GM12878 (cell line): ENCODE measurements around the gene IL31. TPM values are rescaled to one million over a fixed set of nuclear protein-coding genes. Genes with fewer than 3 reads are reported as not detected.

Source experiments
- ATAC-seq: fragments of 200-7000 bp; cut with Tn5 transposase; 3 replicates; pipeline ENCODE4 v1.9.1; 2020; ENCODE audit warnings: mild to moderate bottlenecking, moderate library complexity
- BruUV-seq: library from RNA; stranded (reverse); fragments of 400-500 nt; replicated peaks from 2 replicates; lab custom pipeline; 2021; lab: Mats Ljungman, UMichigan
- CTCF ChIA-PET: fragments of 300-600 bp; sonication (Branson Sonifier 250); formaldehyde crosslinking; extraction: SDS; loops from one replicate; lab custom pipeline; 2021; ENCODE audit warnings: inconsistent platforms; lab: Yijun Ruan, JAX
- POLR2A ChIA-PET: fragments of 350-600 bp; formaldehyde crosslinking; extraction: SDS; loops from one replicate; lab custom pipeline; 2021; ENCODE audit warnings: inconsistent platforms; lab: Charles Lee
- RAD21 ChIA-PET: fragments of 300-600 bp; sonication (Branson Sonifier 250); formaldehyde crosslinking; loops from one replicate; lab custom pipeline; 2023; ENCODE audit warnings: antibody characterized with exemption; ENCODE audit not compliant: unreplicated experiment; lab: Charles Lee
- SMC1A ChIA-PET: fragments of 300-600 bp; sonication (Branson Sonifier 250); formaldehyde crosslinking; loops from one replicate; lab custom pipeline; 2023; ENCODE audit not compliant: unreplicated experiment, uncharacterized antibody; lab: Charles Lee
- DNase-seq: peaks from one replicate; pipeline ENCODE4 v3.0.0-alpha.2; 2011; ENCODE audit warnings: low read depth, low spot score
- FAIRE-seq: peaks from 3 replicates; lab custom pipeline; 2011; peaks lifted over from hg19 to GRCh38; lab: Jason Lieb, UNC
- H2AFZ ChIP-seq: 2 replicates; pipeline ENCODE4 v1.6.0; 2011; ENCODE audit warnings: low read depth, low read length, control low read depth; ENCODE audit not compliant: control insufficient read depth
- H3K27ac ChIP-seq: 2 replicates; pipeline ENCODE4 v1.5.1; 2011; ENCODE audit warnings: control low read depth; ENCODE audit not compliant: control insufficient read depth, insufficient read depth
- H3K27me3 ChIP-seq, 2 experiments: replicated peaks in 1 of 2; 2 replicates each; pipeline versions ENCODE4 v1.6.0 to v1.6.1; 2011; ENCODE audit warnings: low read length in 1 of 2; ENCODE audit not compliant: control insufficient read depth in 2 of 2, insufficient read depth in 2 of 2
- H3K36me3 ChIP-seq, 2 experiments: 2 replicates each; pipeline ENCODE4 v1.5.1; 2011; ENCODE audit warnings: low read length in 1 of 2; ENCODE audit not compliant: control insufficient read depth in 2 of 2, insufficient read depth in 2 of 2
- H3K4me1 ChIP-seq: 2 replicates; pipeline ENCODE4 v1.6.1; 2011; ENCODE audit warnings: mild to moderate bottlenecking, low read length, moderate library complexity, mixed read lengths; ENCODE audit not compliant: control insufficient read depth, insufficient read depth
- H3K4me2 ChIP-seq: 2 replicates; pipeline ENCODE4 v1.6.0; 2011; ENCODE audit warnings: control low read depth; ENCODE audit not compliant: control insufficient read depth, insufficient read depth
- H3K4me3 ChIP-seq: fragments of 200-600 bp; sonication (generic); 2 replicates; pipeline ENCODE4 v1.5.1; 2016
- H3K79me2 ChIP-seq: 2 replicates; pipeline ENCODE4 v1.6.0; 2011; ENCODE audit warnings: low read length; ENCODE audit not compliant: control insufficient read depth, insufficient read depth
- H3K9ac ChIP-seq: 2 replicates; pipeline ENCODE4 v1.8.0; 2011; ENCODE audit warnings: low read length, control low read depth, mixed read lengths; ENCODE audit not compliant: control insufficient read depth, insufficient read depth
- H3K9me3 ChIP-seq: replicated peaks from 3 replicates; pipeline ENCODE4 v1.5.1; 2011; ENCODE audit warnings: mild to moderate bottlenecking, low read length; ENCODE audit not compliant: control insufficient read depth, insufficient read depth
- H4K20me1 ChIP-seq: 2 replicates; pipeline ENCODE4 v1.6.0; 2011; ENCODE audit not compliant: control insufficient read depth, insufficient read depth
- BACH1 ChIP-seq: fragments of 450-650 bp; IDR thresholded peaks from 2 replicates; pipeline ENCODE4 v1.6.1; 2017; ENCODE audit warnings: mild to moderate bottlenecking, borderline replicate concordance
- CHD4 ChIP-seq: fragments of 200-600 bp; sonication (generic); IDR thresholded peaks from 2 replicates; pipeline ENCODE4 v1.6.1; 2016; ENCODE audit warnings: mild to moderate bottlenecking
- E2F4 ChIP-seq: IDR thresholded peaks from 2 replicates; pipeline ENCODE4 v1.6.1; 2012; ENCODE audit warnings: low read depth, low read length, improper control_type of control experiment
- EED ChIP-seq: sonication (generic); IDR thresholded peaks from 2 replicates; pipeline ENCODE4 v1.6.1; 2016; ENCODE audit warnings: antibody characterized with exemption, low read depth
- ESRRA ChIP-seq: IDR thresholded peaks from 2 replicates; pipeline ENCODE4 v1.6.1; 2012; ENCODE audit warnings: mild to moderate bottlenecking, low read length, improper control_type of control experiment
- EZH2 ChIP-seq: IDR thresholded peaks from 2 replicates; pipeline ENCODE4 v1.6.1; 2012; ENCODE audit warnings: low read depth, mild to moderate bottlenecking, control low read depth, inconsistent platforms, low read length, borderline replicate concordance; ENCODE audit not compliant: control insufficient read depth
- KAT2A ChIP-seq: conservative IDR thresholded peaks from 2 replicates; pipeline ENCODE4 v1.6.1; 2011; ENCODE audit warnings: low read depth, low read length; ENCODE audit not compliant: control insufficient read depth
- MEF2A ChIP-seq: IDR thresholded peaks from 2 replicates; pipeline ENCODE4 v1.6.1; 2011; ENCODE audit warnings: low read depth, mild to moderate bottlenecking, low read length, moderate library complexity; ENCODE audit not compliant: insufficient read depth
- PML ChIP-seq: IDR thresholded peaks from 2 replicates; pipeline ENCODE4 v1.6.1; 2012; ENCODE audit warnings: low read length, inconsistent platforms
- POLR2AphosphoS5 ChIP-seq: IDR thresholded peaks from 2 replicates; pipeline ENCODE4 v1.6.1; 2011; ENCODE audit warnings: mild to moderate bottlenecking, low read length, inconsistent platforms
- RELB ChIP-seq: fragments of 450-650 bp; IDR thresholded peaks from 2 replicates; pipeline ENCODE4 v1.6.1; 2017; ENCODE audit warnings: low read depth, mild to moderate bottlenecking, moderate library complexity
- RFX5 ChIP-seq: IDR thresholded peaks from 2 replicates; pipeline ENCODE4 v1.6.1; 2011; ENCODE audit warnings: low read depth, low read length, improper control_type of control experiment
- YBX1 ChIP-seq: fragments of 450-650 bp; IDR thresholded peaks from 2 replicates; pipeline ENCODE4 v1.6.1; 2016; ENCODE audit warnings: antibody characterized with exemption
- WGBS: methylation state at CpG from one replicate; pipeline ENCODE4 v1.1.6; 2016; ENCODE audit warnings: low lambda C conversion rate; ENCODE audit not compliant: insufficient replicate concordance, insufficient coverage; ENCODE audit errors: missing lambda C conversion rate; 5-methylcytosine and 5-hydroxymethylcytosine counted together
- in situ Hi-C: fragments of 300-500 bp; cut with MboI; formaldehyde crosslinking; loops from 9 replicates; pipeline ENCODE4 v1.14.3; 2018; ENCODE audit warnings: mixed read lengths
- intact Hi-C: fragments of 100-400 bp; cut with micrococcal nuclease; formaldehyde crosslinking; loops from one replicate; pipeline ENCODE4 v1.14.2; 2022; ENCODE audit not compliant: unreplicated experiment
- polyA plus RNA-seq, 11 experiments: library from polyadenylated mRNA; depleted of rRNA in 4 of 11; unstranded in 6 of 11; stranded (reverse) in 5 of 11; fragments of >200 nt; fragmentation: Nextera tagmentation in 4 of 11; fragmentation: Illumina TruSeq in 1 of 11; extraction: Ambion mirVana in 4 of 11; extraction: Trizol in 1 of 11; gene quantifications; 1 replicate in 1 of 11; 2 replicates in 10 of 11; pipeline versions ENCODE4 v1.2.1 to v1.2.3, GENCODE V29; 2011 to 2016; ENCODE audit warnings: inconsistent platforms in 2 of 11, missing spikeins in 2 of 11, low read depth in 1 of 11
- total RNA-seq, 4 experiments: library from RNA; depleted of rRNA in 3 of 4; stranded (reverse); fragments of >200 nt in 3 of 4; fragmentation: Illumina TruSeq in 1 of 4; extraction: Trizol in 1 of 4; gene quantifications; 2 replicates each; pipeline versions ENCODE4 v1.2.1 to v1.2.3, GENCODE V29; 2013 to 2021
- TF ChIP-seq, protein P1 (sequence below): fragments of 450-650 bp; IDR thresholded peaks from 2 replicates; pipeline ENCODE4 v1.6.1; 2016; ENCODE audit warnings: mild to moderate bottlenecking

IL31 gene
- total and polyA plus RNA-seq, 10 of the 15 experiments (the other 5 are each of a cell fraction or from before 2014, with no cell fraction given) = not detected

GRCh38 chr12:122128481-122128880 lies 45.5 kb downstream of the IL31 start:
- Histone ChIP-seq H3K27me3 (no peaks in the 10 kb centered on the region), H3K4me1 (no peaks in the 10 kb centered on the region), H3K9me3 (no peaks in the 10 kb centered on the region), H3K9ac (no peak overlapping the region), H3K79me2 (no peaks in the 10 kb centered on the region), H2AFZ (no peak overlapping the region), H4K20me1 (no peaks in the 10 kb centered on the region), H3K4me3 (no peak overlapping the region), H3K27ac (no peak overlapping the region), H3K4me2 (no peak overlapping the region), H3K36me3 (peaks cover 0 to 11% of the 10 kb centered on the region in 2 experiments; a peak in 3 of 4 replicates)
- no peak for TF ChIP-seq PML
- TF ChIP-seq MEF2A = no peak
- no peak for TF ChIP-seq BACH1
- TF ChIP-seq EED = no peak
- no peak for TF ChIP-seq RFX5
- TF ChIP-seq EZH2 = no peak
- TF ChIP-seq, protein P1, sequence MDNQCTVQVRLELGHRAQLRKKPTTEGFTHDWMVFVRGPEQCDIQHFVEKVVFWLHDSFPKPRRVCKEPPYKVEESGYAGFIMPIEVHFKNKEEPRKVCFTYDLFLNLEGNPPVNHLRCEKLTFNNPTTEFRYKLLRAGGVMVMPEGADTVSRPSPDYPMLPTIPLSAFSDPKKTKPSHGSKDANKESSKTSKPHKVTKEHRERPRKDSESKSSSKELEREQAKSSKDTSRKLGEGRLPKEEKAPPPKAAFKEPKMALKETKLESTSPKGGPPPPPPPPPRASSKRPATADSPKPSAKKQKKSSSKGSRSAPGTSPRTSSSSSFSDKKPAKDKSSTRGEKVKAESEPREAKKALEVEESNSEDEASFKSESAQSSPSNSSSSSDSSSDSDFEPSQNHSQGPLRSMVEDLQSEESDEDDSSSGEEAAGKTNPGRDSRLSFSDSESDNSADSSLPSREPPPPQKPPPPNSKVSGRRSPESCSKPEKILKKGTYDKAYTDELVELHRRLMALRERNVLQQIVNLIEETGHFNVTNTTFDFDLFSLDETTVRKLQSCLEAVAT = no peak
- no peak for TF ChIP-seq ESRRA
- no peak for TF ChIP-seq KAT2A
- TF ChIP-seq RELB = no peak
- no peak for TF ChIP-seq YBX1
- TF ChIP-seq POLR2AphosphoS5 = no peak
- TF ChIP-seq E2F4 = no peak
- TF ChIP-seq CHD4 = no peak
- CTCF ChIA-PET = interaction anchor here (0.7 to 4.7 kb wide), 2 partner anchors 62 to 97 kb away, joined by 3 to 29 read pairs; partner anchors contain the start of gene DIABLO
- in situ Hi-C loops = no loop called here
- POLR2A ChIA-PET = no interaction called here
- no TSS peak for BruUV-seq
- DNase-seq = no peak
- SMC1A ChIA-PET = interaction anchor here (0.6 to 1.2 kb wide), 2 partner anchors 46 to 151 kb away, joined by 3 read pairs; no protein-coding TSS in a partner anchor
- RAD21 ChIA-PET = interaction anchor here (0.8 kb wide), 1 partner anchor 73 kb away, joined by 3 read pairs; no protein-coding TSS in a partner anchor
- ATAC-seq = no peak
- FAIRE-seq = no peak
- 84% methylated on average over 5 of the region's 5 CpGs for WGBS
- intact Hi-C loops = no loop called here
